ENCODE measurements around the gene DOK4. TPM values are rescaled to one million over a fixed set of nuclear protein-coding genes. Genes with fewer than 3 reads are reported as not detected.

The DOK4 gene
- total and polyA plus RNA-seq, 2 donors (not counting 1 experiment from before 2014, with no cell fraction given) = 1.6 to 2.5 TPM

- H3K27me3 Mint-ChIP-seq = no peaks in the 10 kb centered on the region
- CTCF ChIA-PET = interaction anchor here (0.6 to 2.4 kb wide), 18 partner anchors 9 to 276 kb away, joined by 3 to 28 read pairs (median 4); partner anchors contain the start of genes ADGRG5, CCDC102A, CIAPIN1 and COQ9
- ATAC-seq (ENCODE audit: low read depth) = peak; percentile 98
- POLR2A ChIA-PET = interaction anchor here (0.6 to 1.6 kb wide), 5 partner anchors 15 to 1059 kb away, joined by 3 to 11 read pairs (median 4); partner anchors contain the start of genes CIAPIN1 and COQ9
- H3K27ac Mint-ChIP-seq = peak within 1 kb of the TSS; percentile 99
- peaks cover 29% of the 10 kb centered on the region for H3K4me1 Mint-ChIP-seq
- TF ChIP-seq EZH2 (IDR thresholded peaks at IDR 0.05; ENCODE audit: borderline replicate concordance, insufficient read depth, low read depth, low read length, poor library complexity, severe bottlenecking) (no peak), CTCF (IDR thresholded peaks at IDR 0.05) (peak; percentile 95)
- 2% methylated on average over 32 of the region's 47 CpGs for WGBS (ENCODE audit: insufficient coverage)
- H3K36me3 ChIP-seq (replicated peaks in 1 of 2; ENCODE audit: control extremely low read depth in 1 of 2, control insufficient read depth in 1 of 2, extremely low read depth in 1 of 2, insufficient read depth in 2 of 2, low read length in 1 of 2) = peaks cover 5 to 46% of the 10 kb centered on the region in 2 experiments
- no peaks in the 10 kb centered on the region for H3K9me3 Mint-ChIP-seq (ENCODE audit: insufficient read depth)
- H4K20me1 ChIP-seq (ENCODE audit: control insufficient read depth, insufficient read depth, low read length, poor library complexity, severe bottlenecking) = peaks cover 19% of the 10 kb centered on the region
- H3K4me3 ChIP-seq (ENCODE audit: control extremely low read depth in 1 of 5, extremely low read depth in 1 of 5, insufficient read depth in 1 of 5, low read depth in 2 of 5, low read length in 4 of 5) = peak within 1 kb of the TSS; percentile 59 to 88 (median 82)
- peak; percentile 93 for DNase-seq
- peak within 1 kb of the TSS; percentile 91 for H3K4me2 ChIP-seq (replicated peaks; ENCODE audit: low read depth, low read length, poor library complexity, severe bottlenecking)
- H3K27ac ChIP-seq (ENCODE audit: low read length in 2 of 2) = peak within 1 kb of the TSS; percentile 42 to 59
- intact Hi-C loops (cut with micrococcal nuclease) = loop anchor here (1.0 to 5.0 kb wide), 6 partner anchors 15 to 540 kb away; partner anchors contain the start of genes ARL2BP, CIAPIN1, COQ9 and PSME3IP1
- H2AFZ ChIP-seq (ENCODE audit: insufficient read depth, low read depth, low read length, poor library complexity, severe bottlenecking) = peak within 1 kb of the TSS; percentile 73
- peaks cover 12% of the 10 kb centered on the region in 2 donors for H3K4me1 ChIP-seq (ENCODE audit: control insufficient read depth in 2 of 2, insufficient read depth in 2 of 2, low read length in 2 of 2)
- no peaks in the 10 kb centered on the region for H3K27me3 ChIP-seq (replicated peaks in 1 of 4; ENCODE audit: control extremely low read depth in 1 of 4, control insufficient read depth in 3 of 4, insufficient read depth in 4 of 4, low read length in 3 of 4)
- no peaks in the 10 kb centered on the region for H3K9me3 ChIP-seq (ENCODE audit: control extremely low read depth in 1 of 3, control insufficient read depth in 2 of 3, insufficient read depth in 1 of 3, low read length in 2 of 3)
- peak within 1 kb of the TSS; percentile 100 for H3K4me3 Mint-ChIP-seq
- peaks cover 28% of the 10 kb centered on the region for H3K79me2 ChIP-seq (ENCODE audit: control insufficient read depth, insufficient read depth, low read length)
- H3K9ac ChIP-seq (ENCODE audit: low read length) = peak within 1 kb of the TSS; percentile 85
Observed at GRCh38 chr16:57462209-57462977, 23.9 kb downstream of the DOK4 start, which contains the start of gene POLR2C. TSS of gene POLR2C (plus strand) at chr16:57462679. CDS start at chr16:57462725, 46 bp downstream.

- 99% methylated on average over 9 of the region's 10 CpGs for WGBS (ENCODE audit: insufficient coverage)
- no peak overlapping the region for H3K4me3 Mint-ChIP-seq
- H2AFZ ChIP-seq (ENCODE audit: insufficient read depth, low read depth, low read length, poor library complexity, severe bottlenecking) = no peak overlapping the region
- H3K27ac ChIP-seq (ENCODE audit: low read length in 2 of 2) = no peak overlapping the region
- ChIA-PET CTCF (interaction anchor here (0.8 kb wide), 1 partner anchor 8 kb away, joined by 4 read pairs; no protein-coding TSS in a partner anchor), POLR2A (no interaction called here)
- intact Hi-C loops (cut with micrococcal nuclease) = no loop called here
- no peak overlapping the region for H3K27ac Mint-ChIP-seq
- DNase-seq = no peak
- peaks cover 7% of the 10 kb centered on the region in 2 donors for H3K4me1 ChIP-seq (ENCODE audit: control insufficient read depth in 2 of 2, insufficient read depth in 2 of 2, low read length in 2 of 2)
- peaks cover 0 to 55% of the 10 kb centered on the region in 2 experiments for H3K36me3 ChIP-seq (replicated peaks in 1 of 2; ENCODE audit: control extremely low read depth in 1 of 2, control insufficient read depth in 1 of 2, extremely low read depth in 1 of 2, insufficient read depth in 2 of 2, low read length in 1 of 2)
- H3K79me2 ChIP-seq (ENCODE audit: control insufficient read depth, insufficient read depth, low read length) = peaks cover 19% of the 10 kb centered on the region
- H3K4me3 ChIP-seq (ENCODE audit: control extremely low read depth in 1 of 5, extremely low read depth in 1 of 5, insufficient read depth in 1 of 5, low read depth in 2 of 5, low read length in 4 of 5) = no peak overlapping the region
- H4K20me1 ChIP-seq (ENCODE audit: control insufficient read depth, insufficient read depth, low read length, poor library complexity, severe bottlenecking) = no peaks in the 10 kb centered on the region
- no peaks in the 10 kb centered on the region for H3K27me3 Mint-ChIP-seq
- no peak overlapping the region for H3K9ac ChIP-seq (ENCODE audit: low read length)
- no peaks in the 10 kb centered on the region for H3K9me3 ChIP-seq (ENCODE audit: control extremely low read depth in 1 of 3, control insufficient read depth in 2 of 3, insufficient read depth in 1 of 3, low read length in 2 of 3)
- no peaks in the 10 kb centered on the region for H3K27me3 ChIP-seq (replicated peaks in 1 of 4; ENCODE audit: control extremely low read depth in 1 of 4, control insufficient read depth in 3 of 4, insufficient read depth in 4 of 4, low read length in 3 of 4)
- H3K9me3 Mint-ChIP-seq (ENCODE audit: insufficient read depth) = no peaks in the 10 kb centered on the region
- no peak for TF ChIP-seq EZH2 (IDR thresholded peaks at IDR 0.05; ENCODE audit: borderline replicate concordance, insufficient read depth, low read depth, low read length, poor library complexity, severe bottlenecking)
- no peak for TF ChIP-seq CTCF (IDR thresholded peaks at IDR 0.05)
- peaks cover 13% of the 10 kb centered on the region for H3K4me1 Mint-ChIP-seq
- ATAC-seq (ENCODE audit: low read depth) = no peak
- H3K4me2 ChIP-seq (replicated peaks; ENCODE audit: low read depth, low read length, poor library complexity, severe bottlenecking) = no peak overlapping the region
Observed at GRCh38 chr16:57452021-57452420, 34.3 kb downstream of the DOK4 start.
